Kidney epithelial cell (primary cell): ENCODE data around the gene L1TD1. TPM values are rescaled to one million over a fixed set of nuclear protein-coding genes. Genes with fewer than 3 reads are reported as not detected.

Experiments used
- DNase-seq: peaks from one replicate; pipeline ENCODE4 v3.0.0-alpha.2; 2010; ENCODE audit warnings: low read depth
- H3K27me3 ChIP-seq: 2 replicates; pipeline ENCODE4 v1.6.0; 2011; ENCODE audit warnings: low read length; ENCODE audit not compliant: control insufficient read depth, insufficient read depth
- H3K36me3 ChIP-seq: 2 replicates; pipeline ENCODE4 v1.5.1; 2011; ENCODE audit warnings: low read length; ENCODE audit not compliant: control insufficient read depth, insufficient read depth
- H3K4me3 ChIP-seq: 2 replicates; pipeline ENCODE4 v1.5.1; 2011; ENCODE audit warnings: low read depth, mild to moderate bottlenecking, control low read depth, low read length
- CTCF ChIP-seq: IDR thresholded peaks from 2 replicates; pipeline ENCODE4 v1.5.1; 2011; ENCODE audit warnings: mild to moderate bottlenecking, moderate library complexity, low read length, control low read depth, inconsistent platforms; ENCODE audit not compliant: insufficient read depth, poor library complexity, severe bottlenecking
- total RNA-seq: library from RNA; depleted of rRNA; stranded (reverse); fragments of >200 nt; gene quantifications from 2 replicates; pipeline ENCODE4 v1.2.3, GENCODE V29; 2015

L1TD1 gene
- total RNA-seq, 1 donor from 2014 or later, result 0.88 TPM

- Histone ChIP-seq H3K36me3 (no peaks in the 10 kb centered on the region), H3K27me3 (no peaks in the 10 kb centered on the region), H3K4me3 (no peak overlapping the region)
- no peak for TF ChIP-seq CTCF
- DNase-seq, result no peak
Measured at GRCh38 chr1:62229932-62230331, 35.3 kb downstream of the L1TD1 start.

GRCh38 chr1:62230718-62231117 is 36.1 kb downstream of the L1TD1 start:
- Histone ChIP-seq H3K27me3 (no peaks in the 10 kb centered on the region), H3K36me3 (no peaks in the 10 kb centered on the region), H3K4me3 (no peak overlapping the region)
- TF ChIP-seq CTCF, result no peak
- DNase-seq, result peak; percentile 98

GRCh38 chr1:62232871-62233278 is 38.2 kb downstream of the L1TD1 start:
- DNase-seq, result no peak
- no peak for TF ChIP-seq CTCF
- Histone ChIP-seq H3K4me3 (no peak overlapping the region), H3K36me3 (no peaks in the 10 kb centered on the region), H3K27me3 (no peaks in the 10 kb centered on the region)

DNA sequence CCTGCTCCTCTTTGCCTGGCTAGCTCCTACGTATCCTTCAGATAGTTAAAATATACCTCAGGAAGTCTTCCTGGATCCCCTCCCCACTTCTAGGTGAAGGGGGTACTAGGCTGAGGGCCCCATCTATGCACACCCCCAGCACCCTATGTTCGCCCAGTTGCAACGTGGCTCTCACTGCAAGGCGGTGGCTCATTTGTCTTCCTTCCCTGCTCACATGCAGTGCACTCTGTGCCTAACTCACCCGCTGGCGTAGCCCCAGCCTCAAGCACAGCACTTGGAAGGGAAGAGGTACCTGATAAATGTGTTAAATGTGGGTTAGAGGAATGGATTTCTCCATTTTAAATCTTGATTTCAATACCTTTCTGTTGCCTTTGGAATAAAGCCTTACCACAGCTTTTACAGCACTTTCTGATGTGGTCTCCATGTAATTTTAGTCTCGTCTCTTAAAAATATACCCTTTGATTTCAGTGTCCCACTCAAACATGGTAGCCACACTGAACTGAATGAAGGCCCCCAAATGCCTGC is 39.3 kb downstream of the L1TD1 start:
- H3K4me3 ChIP-seq, result no peak overlapping the region
- no peaks in the 10 kb centered on the region for H3K27me3 ChIP-seq
- no peak for TF ChIP-seq CTCF
- DNase-seq, result no peak
- no peaks in the 10 kb centered on the region for H3K36me3 ChIP-seq

GRCh38 chr1:62234688-62235087 is 40.0 kb downstream of the L1TD1 start:
- Histone ChIP-seq H3K36me3 (no peaks in the 10 kb centered on the region), H3K4me3 (no peak overlapping the region), H3K27me3 (no peaks in the 10 kb centered on the region)
- no peak for DNase-seq
- no peak for TF ChIP-seq CTCF

DNA sequence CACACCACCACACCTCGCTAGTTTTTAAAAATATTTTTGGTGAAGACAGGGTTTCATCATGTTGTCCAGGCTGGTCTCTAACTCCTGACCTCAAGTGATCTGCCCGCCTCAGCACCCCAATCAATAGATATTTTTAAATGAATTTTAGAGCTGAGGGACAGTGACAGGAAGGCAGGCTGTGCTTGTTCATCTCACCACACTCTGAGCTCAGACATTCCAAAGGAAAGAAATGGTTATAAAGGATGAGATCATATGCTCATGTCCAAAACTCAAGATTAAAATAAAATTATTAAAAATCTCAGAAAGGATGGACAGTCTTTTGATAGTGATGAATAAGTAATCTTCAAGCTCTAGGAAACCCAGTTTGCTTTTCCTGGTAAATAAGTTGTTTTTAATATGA is 40.9 kb downstream of the L1TD1 start:
- Histone ChIP-seq H3K36me3 (no peaks in the 10 kb centered on the region), H3K27me3 (no peaks in the 10 kb centered on the region), H3K4me3 (no peak overlapping the region)
- DNase-seq, result no peak
- no peak for TF ChIP-seq CTCF
